ENCODE results near the gene SVBP. TPM values are rescaled to one million over a fixed set of nuclear protein-coding genes. Genes with fewer than 3 reads are reported as not detected.

Gene SVBP
- total and polyA plus RNA-seq, 4 donors: 3.4 to 21.8 (median 15.0) TPM

GRCh38 chr1:42825036-42825851 is 8.0 kb upstream of the SVBP start:
- no peak overlapping the region for H3K27ac ChIP-seq (ENCODE audit: low read depth in 1 of 2, low read length in 2 of 2)
- H3K4me1 ChIP-seq (ENCODE audit: control insufficient read depth in 4 of 4, insufficient read depth in 4 of 4, low read length in 3 of 4): peaks cover 6 to 27% (median 16%) of the 10 kb centered on the region in 4 donors
- H3K27me3 ChIP-seq (ENCODE audit: control insufficient read depth in 4 of 4, insufficient read depth in 4 of 4, low read length in 3 of 4): no peaks in the 10 kb centered on the region
- WGBS: 88% methylated on average over 10 of the region's 10 CpGs
- no peak overlapping the region for H3K9ac ChIP-seq (ENCODE audit: low read depth in 1 of 2, low read length in 2 of 2)
- no peak overlapping the region for H3K4me3 ChIP-seq (ENCODE audit: low read depth in 1 of 3, low read length in 3 of 3)
- DNase-seq (ENCODE audit: low spot score): peak; percentile 61
- no peaks in the 10 kb centered on the region for H3K9me3 ChIP-seq (ENCODE audit: control insufficient read depth in 4 of 4, low read length in 3 of 4)
- TF ChIP-seq GABPA (IDR thresholded peaks at IDR 0.05 in 1 of 2, conservative IDR thresholded peaks at IDR 0.05 in 1 of 2) (no peak), REST (IDR thresholded peaks at IDR 0.05) (no peak), ZBTB33 (IDR thresholded peaks at IDR 0.05) (no peak), NR2F2 (IDR thresholded peaks at IDR 0.05) (no peak), TAF1 (conservative IDR thresholded peaks at IDR 0.05) (no peak), FOXA1 (IDR thresholded peaks at IDR 0.05) (no peak), EGR1 (IDR thresholded peaks at IDR 0.05; ENCODE audit: low read depth in 2 of 2) (no peak), HNF4G (IDR thresholded peaks at IDR 0.05) (no peak), JUND (IDR thresholded peaks at IDR 0.05) (no peak)
- peaks cover 1 to 6% (median 3%) of the 10 kb centered on the region in 4 donors for H3K36me3 ChIP-seq (ENCODE audit: control insufficient read depth in 4 of 4, insufficient read depth in 3 of 4, low read depth in 1 of 4, low read length in 3 of 4)

DNA sequence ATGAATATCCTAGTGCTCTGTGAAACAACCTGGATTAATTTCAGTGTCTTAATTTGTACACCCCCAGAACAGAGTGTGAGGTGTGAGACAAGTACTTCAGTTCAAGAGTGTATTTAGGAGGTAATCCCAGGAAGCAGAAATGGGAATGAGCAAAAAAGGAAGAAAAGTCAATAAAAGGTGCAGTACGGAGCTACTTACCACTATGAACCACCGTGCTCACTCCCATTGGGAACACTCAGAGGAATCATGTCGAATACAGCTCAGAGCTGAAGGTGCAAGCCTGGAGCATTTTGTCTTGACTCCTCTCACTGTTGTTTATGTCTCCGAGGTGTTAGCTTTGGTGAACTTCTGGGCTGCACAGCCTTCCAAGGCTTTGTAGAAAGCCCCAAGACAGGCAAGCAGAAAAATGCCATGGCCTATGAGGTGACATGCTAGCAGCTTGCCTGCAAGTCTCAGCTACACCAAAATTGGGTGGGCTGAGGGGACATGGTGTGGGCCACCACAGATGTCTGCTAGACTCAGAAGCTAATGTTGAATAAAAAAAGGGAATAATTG is 7.4 kb upstream of the SVBP start:
- Histone ChIP-seq H3K27me3 (ENCODE audit: control insufficient read depth in 4 of 4, insufficient read depth in 4 of 4, low read length in 3 of 4) (no peaks in the 10 kb centered on the region), H3K36me3 (ENCODE audit: control insufficient read depth in 4 of 4, insufficient read depth in 3 of 4, low read depth in 1 of 4, low read length in 3 of 4) (peaks cover 0 to 5% (median under 1%) of the 10 kb centered on the region in 4 donors), H3K27ac (ENCODE audit: low read depth in 1 of 2, low read length in 2 of 2) (no peak overlapping the region), H3K4me3 (ENCODE audit: low read depth in 1 of 3, low read length in 3 of 3) (no peak overlapping the region), H3K9ac (ENCODE audit: low read depth in 1 of 2, low read length in 2 of 2) (no peak overlapping the region), H3K9me3 (ENCODE audit: control insufficient read depth in 4 of 4, low read length in 3 of 4) (no peaks in the 10 kb centered on the region), H3K4me1 (ENCODE audit: control insufficient read depth in 4 of 4, insufficient read depth in 4 of 4, low read length in 3 of 4) (peaks cover 6 to 27% (median 16%) of the 10 kb centered on the region in 4 donors)
- DNase-seq (ENCODE audit: low spot score): no peak
- 95% methylated on average over 4 of the region's 4 CpGs for WGBS
- TF ChIP-seq RAD21 (IDR thresholded peaks at IDR 0.05) (no peak), EGR1 (IDR thresholded peaks at IDR 0.05; ENCODE audit: low read depth in 2 of 2) (no peak), NR2F2 (IDR thresholded peaks at IDR 0.05) (no peak), ZBTB33 (IDR thresholded peaks at IDR 0.05) (no peak), FOXA2 (IDR thresholded peaks at IDR 0.05) (no peak), HNF4G (IDR thresholded peaks at IDR 0.05) (no peak), ATF3 (IDR thresholded peaks at IDR 0.05) (no peak), SP1 (IDR thresholded peaks at IDR 0.05) (no peak), FOXA1 (IDR thresholded peaks at IDR 0.05) (no peak), HNF4A (conservative IDR thresholded peaks at IDR 0.05) (no peak), YY1 (IDR thresholded peaks at IDR 0.05) (no peak), REST (IDR thresholded peaks at IDR 0.05) (no peak)
